Subcutaneous adipose tissue (tissue), 4 donors: ENCODE measurements around the gene UGT1A9. TPM values are rescaled to one million over a fixed set of nuclear protein-coding genes. Genes with fewer than 3 reads are reported as not detected.

Experiments
- CTCF ChIP-seq: fragments of 450-650 bp; IDR thresholded peaks from one replicate; pipeline ENCODE4 v1.5.1; 2016; ENCODE audit warnings: low read depth, mild to moderate bottlenecking, control low read depth, antibody characterized with exemption, moderate library complexity
- total RNA-seq, 4 donors: library from RNA; depleted of rRNA; stranded (reverse); fragments of >200 nt; gene quantifications; one replicate each; pipeline ENCODE4 v1.1.0, GENCODE V29; 2016

UGT1A9 gene
- total RNA-seq, 4 donors from 2014 or later = not detected

GRCh38 chr2:233822101-233822771 lies 150.5 kb downstream of the UGT1A9 start:
- no peak for TF ChIP-seq CTCF

Other genes with a start within 250 kb of the UGT1A9 start
- gene USP40, start 105.1 kb upstream of the UGT1A9 start, total RNA-seq = 10 to 100 TPM; 21.8 to 60.3 (median 38.2) TPM
- not detected for gene UGT1A8, start 54.3 kb upstream of the UGT1A9 start, total RNA-seq
- not detected for gene UGT1A10, start 35.5 kb upstream of the UGT1A9 start, total RNA-seq
- under 1 TPM in 1 of 4 donors, not detected in 3; 0.88 TPM for gene UGT1A7, start 10.0 kb downstream of the UGT1A9 start, total RNA-seq
- gene UGT1A6, start 21.0 kb downstream of the UGT1A9 start, total RNA-seq = not detected
- not detected for gene UGT1A5, start 41.0 kb downstream of the UGT1A9 start, total RNA-seq
- gene UGT1A4, start 46.8 kb downstream of the UGT1A9 start, total RNA-seq = not detected
- gene UGT1A3, start 57.1 kb downstream of the UGT1A9 start, total RNA-seq = not detected
- not detected for gene UGT1A1, start 88.4 kb downstream of the UGT1A9 start, total RNA-seq
- gene MROH2A, start 106.4 kb downstream of the UGT1A9 start, total RNA-seq = not detected
- 1 to 10 TPM in 2 of 4 donors, not detected in 2; 1.9 to 2.0 TPM for gene HJURP, start 182.6 kb downstream of the UGT1A9 start, total RNA-seq
- 1 to 10 TPM in 1 of 4 donors, not detected in 3; 1.7 TPM for gene TRPM8, start 245.5 kb downstream of the UGT1A9 start, total RNA-seq